ENCODE results near the gene TGFB1. TPM values are rescaled to one million over a fixed set of nuclear protein-coding genes. Genes with fewer than 3 reads are reported as not detected.
A peak's percentile ranks its signal among the peaks of the same experiment; 100 is the strongest.

Gene TGFB1
- total and polyA plus RNA-seq, 9 of the 15 experiments (the other 6 are each of a cell fraction or from before 2014, with no cell fraction given): 0.24 to 159 (median 17.2) TPM

DNA sequence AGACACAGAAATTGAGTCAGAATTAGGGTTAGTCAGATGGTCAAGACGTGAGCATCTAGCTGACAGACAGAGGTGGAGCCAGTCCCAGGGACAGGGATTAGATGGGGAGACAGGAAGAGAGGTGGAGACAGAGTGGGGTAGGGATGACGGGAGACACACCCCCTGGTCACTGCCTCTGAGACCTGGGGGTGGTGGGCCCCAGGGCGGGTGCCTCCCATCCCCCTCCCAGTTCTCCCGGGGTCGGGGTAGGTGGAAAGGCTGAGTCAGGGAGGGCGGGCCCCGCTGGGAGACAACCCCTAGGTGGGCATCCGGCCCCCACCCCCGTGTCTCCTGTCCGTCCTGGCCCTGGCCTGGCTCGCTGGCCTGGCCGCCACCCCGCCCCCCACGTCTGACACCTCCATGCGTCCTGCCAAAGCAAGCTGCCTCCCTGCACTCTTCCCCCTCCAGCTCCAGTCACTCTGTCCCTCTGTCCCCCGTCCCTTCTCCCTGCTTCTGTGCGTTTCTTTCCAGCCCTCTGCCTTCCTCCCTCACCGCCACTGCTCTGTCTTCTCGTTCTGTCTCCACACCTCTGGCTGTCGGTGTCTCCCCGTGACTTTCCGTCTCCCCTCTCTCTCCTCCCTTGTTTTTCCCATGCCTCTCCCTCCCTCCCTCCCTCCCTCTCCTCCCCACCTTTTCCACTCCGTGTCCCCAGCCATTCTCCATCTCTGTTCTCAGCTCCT, 28.6 kb downstream of the TGFB1 start (continued):
- TF ChIP-seq, protein P1, sequence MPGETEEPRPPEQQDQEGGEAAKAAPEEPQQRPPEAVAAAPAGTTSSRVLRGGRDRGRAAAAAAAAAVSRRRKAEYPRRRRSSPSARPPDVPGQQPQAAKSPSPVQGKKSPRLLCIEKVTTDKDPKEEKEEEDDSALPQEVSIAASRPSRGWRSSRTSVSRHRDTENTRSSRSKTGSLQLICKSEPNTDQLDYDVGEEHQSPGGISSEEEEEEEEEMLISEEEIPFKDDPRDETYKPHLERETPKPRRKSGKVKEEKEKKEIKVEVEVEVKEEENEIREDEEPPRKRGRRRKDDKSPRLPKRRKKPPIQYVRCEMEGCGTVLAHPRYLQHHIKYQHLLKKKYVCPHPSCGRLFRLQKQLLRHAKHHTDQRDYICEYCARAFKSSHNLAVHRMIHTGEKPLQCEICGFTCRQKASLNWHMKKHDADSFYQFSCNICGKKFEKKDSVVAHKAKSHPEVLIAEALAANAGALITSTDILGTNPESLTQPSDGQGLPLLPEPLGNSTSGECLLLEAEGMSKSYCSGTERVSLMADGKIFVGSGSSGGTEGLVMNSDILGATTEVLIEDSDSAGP (CRISPR knock-in tag; IDR thresholded peaks at IDR 0.05): no peak
- TF ChIP-seq PHB (CRISPR knock-in tag; IDR thresholded peaks at IDR 0.05): no peak
- TF ChIP-seq GABPA (tag; conservative IDR thresholded peaks at IDR 0.05; ENCODE audit: low read depth): peak; percentile 51
- TF ChIP-seq NFIX (CRISPR knock-in tag; IDR thresholded peaks at IDR 0.05; ENCODE audit: low read depth): no peak
- TF ChIP-seq ZFX (CRISPR knock-in tag; IDR thresholded peaks at IDR 0.05): peak; percentile 32; the same call in 1 of the 2 replicates
- peak; percentile 24 for TF ChIP-seq RBM22 (IDR thresholded peaks at IDR 0.05; ENCODE audit: low read depth, low read length, poor library complexity, severe bottlenecking)
- no peak for TF ChIP-seq ZSCAN32 (CRISPR knock-in tag; IDR thresholded peaks at IDR 0.05)
- TF ChIP-seq, protein P2, sequence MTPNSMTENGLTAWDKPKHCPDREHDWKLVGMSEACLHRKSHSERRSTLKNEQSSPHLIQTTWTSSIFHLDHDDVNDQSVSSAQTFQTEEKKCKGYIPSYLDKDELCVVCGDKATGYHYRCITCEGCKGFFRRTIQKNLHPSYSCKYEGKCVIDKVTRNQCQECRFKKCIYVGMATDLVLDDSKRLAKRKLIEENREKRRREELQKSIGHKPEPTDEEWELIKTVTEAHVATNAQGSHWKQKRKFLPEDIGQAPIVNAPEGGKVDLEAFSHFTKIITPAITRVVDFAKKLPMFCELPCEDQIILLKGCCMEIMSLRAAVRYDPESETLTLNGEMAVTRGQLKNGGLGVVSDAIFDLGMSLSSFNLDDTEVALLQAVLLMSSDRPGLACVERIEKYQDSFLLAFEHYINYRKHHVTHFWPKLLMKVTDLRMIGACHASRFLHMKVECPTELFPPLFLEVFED (CRISPR knock-in tag; conservative IDR thresholded peaks at IDR 0.05): peak; percentile 92
- no peak for TF ChIP-seq ZKSCAN3 (CRISPR knock-in tag; IDR thresholded peaks at IDR 0.05)
- TF ChIP-seq, protein P3, sequence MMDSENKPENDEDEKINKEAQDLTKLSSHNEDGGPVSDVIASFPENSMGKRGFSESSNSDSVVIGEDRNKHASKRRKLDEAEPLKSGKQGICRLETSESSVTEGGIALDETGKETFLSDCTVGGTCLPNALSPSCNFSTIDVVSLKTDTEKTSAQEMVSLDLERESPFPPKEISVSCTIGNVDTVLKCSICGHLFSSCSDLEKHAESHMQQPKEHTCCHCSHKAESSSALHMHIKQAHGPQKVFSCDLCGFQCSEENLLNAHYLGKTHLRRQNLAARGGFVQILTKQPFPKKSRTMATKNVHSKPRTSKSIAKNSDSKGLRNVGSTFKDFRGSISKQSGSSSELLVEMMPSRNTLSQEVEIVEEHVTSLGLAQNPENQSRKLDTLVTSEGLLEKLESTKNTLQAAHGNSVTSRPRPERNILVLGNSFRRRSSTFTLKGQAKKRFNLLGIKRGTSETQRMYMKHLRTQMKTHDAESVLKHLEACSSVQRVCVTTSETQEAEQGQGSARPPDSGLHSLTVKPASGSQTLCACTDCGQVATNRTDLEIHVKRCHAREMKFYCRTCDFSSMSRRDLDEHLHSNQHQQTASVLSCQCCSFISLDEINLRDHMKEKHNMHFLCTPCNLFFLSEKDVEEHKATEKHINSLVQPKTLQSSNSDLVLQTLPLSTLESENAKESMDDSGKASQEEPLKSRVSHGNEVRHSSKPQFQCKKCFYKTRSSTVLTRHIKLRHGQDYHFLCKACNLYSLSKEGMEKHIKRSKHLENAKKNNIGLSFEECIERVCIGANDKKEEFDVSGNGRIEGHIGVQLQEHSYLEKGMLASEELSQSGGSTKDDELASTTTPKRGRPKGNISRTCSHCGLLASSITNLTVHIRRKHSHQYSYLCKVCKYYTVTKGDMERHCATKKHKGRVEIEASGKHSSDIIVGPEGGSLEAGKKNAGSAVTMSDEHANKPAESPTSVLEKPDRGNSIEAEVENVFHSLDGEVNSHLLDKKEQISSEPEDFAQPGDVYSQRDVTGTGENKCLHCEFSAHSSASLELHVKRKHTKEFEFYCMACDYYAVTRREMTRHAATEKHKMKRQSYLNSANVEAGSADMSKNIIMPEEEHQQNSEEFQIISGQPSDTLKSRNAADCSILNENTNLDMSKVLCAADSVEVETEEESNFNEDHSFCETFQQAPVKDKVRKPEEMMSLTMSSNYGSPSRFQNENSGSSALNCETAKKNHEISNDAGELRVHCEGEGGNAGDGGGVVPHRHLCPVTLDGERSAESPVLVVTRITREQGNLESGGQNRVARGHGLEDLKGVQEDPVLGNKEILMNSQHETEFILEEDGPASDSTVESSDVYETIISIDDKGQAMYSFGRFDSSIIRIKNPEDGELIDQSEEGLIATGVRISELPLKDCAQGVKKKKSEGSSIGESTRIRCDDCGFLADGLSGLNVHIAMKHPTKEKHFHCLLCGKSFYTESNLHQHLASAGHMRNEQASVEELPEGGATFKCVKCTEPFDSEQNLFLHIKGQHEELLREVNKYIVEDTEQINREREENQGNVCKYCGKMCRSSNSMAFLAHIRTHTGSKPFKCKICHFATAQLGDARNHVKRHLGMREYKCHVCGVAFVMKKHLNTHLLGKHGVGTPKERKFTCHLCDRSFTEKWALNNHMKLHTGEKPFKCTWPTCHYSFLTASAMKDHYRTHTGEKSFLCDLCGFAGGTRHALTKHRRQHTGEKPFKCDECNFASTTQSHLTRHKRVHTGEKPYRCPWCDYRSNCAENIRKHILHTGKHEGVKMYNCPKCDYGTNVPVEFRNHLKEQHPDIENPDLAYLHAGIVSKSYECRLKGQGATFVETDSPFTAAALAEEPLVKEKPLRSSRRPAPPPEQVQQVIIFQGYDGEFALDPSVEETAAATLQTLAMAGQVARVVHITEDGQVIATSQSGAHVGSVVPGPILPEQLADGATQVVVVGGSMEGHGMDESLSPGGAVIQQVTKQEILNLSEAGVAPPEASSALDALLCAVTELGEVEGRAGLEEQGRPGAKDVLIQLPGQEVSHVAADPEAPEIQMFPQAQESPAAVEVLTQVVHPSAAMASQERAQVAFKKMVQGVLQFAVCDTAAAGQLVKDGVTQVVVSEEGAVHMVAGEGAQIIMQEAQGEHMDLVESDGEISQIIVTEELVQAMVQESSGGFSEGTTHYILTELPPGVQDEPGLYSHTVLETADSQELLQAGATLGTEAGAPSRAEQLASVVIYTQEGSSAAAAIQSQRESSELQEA (IDR thresholded peaks at IDR 0.05; ENCODE audit: low read depth): no peak
- no peak for TF ChIP-seq ZNF174 (CRISPR knock-in tag; IDR thresholded peaks at IDR 0.05)
- TF ChIP-seq KDM5B (IDR thresholded peaks at IDR 0.05; ENCODE audit: insufficient replicate concordance, low read depth, low read length): no peak
- TF ChIP-seq BMI1 (IDR thresholded peaks at IDR 0.05; ENCODE audit: low read length): no peak
- TF ChIP-seq KAT8 (IDR thresholded peaks at IDR 0.05; ENCODE audit: low read depth): no peak
- no peak for TF ChIP-seq KAT7 (CRISPR knock-in tag; IDR thresholded peaks at IDR 0.05; ENCODE audit: borderline replicate concordance)
- peak; percentile 89 for TF ChIP-seq EGR1 (conservative IDR thresholded peaks at IDR 0.05)
- TF ChIP-seq RAD21 (CRISPR knock-in tag; conservative IDR thresholded peaks at IDR 0.05 in 1 of 2, IDR thresholded peaks at IDR 0.05 in 1 of 2): no peak
- no peak for TF ChIP-seq NCOA6 (IDR thresholded peaks at IDR 0.05)
